NCI-H524 treated with DMSO at 0.1 percent for 48 hours (cell line): ENCODE results near the gene ZFR.
"Not testable (repeated sequence)": the region's sequence is repeated elsewhere in the genome, so short reads cannot be mapped to it uniquely, and the experiment has no call there.

Source experiments
- DNase-seq: peaks from one replicate; lab custom pipeline; 2025; lab: John Stamatoyannopoulos, UW

ZFR gene

DNA sequence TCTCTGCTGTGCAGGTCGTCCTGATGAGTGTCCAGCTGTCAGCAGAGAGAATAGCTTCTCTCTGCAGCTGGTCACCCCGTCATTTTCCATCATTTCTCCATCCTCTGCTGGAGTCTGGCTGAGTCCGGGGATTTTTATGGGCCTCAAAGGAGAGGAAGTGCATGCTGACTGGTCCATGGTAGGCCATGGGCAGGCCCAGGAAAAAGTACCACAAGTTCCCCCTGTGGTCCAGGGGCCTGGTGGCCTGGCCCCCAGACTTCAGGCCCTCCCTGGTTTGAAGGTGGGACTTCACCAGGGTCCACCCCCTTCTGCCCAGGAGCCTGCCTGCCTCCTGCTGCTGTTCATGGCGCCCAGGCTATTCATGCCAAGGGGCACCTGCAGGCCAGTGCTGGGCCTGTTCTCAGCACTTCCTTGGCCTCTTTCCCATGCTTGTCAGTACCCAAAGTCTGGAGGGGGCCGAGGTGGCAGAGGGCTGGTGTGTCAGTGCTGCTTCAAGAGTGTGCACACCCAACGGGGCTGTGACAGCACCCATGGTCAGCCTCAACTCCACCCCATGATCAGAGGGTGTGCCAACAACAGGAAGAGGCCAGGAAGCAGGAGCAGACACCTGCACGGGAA, 124.5 kb downstream of the ZFR start:
- no peak for DNase-seq

DNA sequence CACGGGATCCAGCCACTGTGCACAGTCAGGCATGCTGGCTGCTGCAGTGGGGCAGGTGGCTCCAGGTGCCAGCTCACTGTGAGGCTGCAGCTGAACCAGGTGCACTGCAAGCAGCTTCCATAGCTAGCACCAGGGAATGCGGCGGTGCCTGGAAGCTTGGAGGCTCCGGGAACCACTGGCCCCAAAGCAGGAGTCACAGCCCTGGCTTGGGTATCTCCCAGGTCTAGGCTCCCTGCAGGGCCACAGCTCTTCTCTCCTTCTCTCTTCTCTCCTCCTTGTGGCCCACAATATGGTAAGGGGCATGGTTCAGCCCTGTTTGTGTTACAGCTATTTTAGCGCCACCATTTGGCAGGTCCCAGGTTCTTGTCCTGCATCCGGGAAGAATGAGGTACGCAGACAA, 125.1 kb downstream of the ZFR start:
- DNase-seq, result no peak

DNA sequence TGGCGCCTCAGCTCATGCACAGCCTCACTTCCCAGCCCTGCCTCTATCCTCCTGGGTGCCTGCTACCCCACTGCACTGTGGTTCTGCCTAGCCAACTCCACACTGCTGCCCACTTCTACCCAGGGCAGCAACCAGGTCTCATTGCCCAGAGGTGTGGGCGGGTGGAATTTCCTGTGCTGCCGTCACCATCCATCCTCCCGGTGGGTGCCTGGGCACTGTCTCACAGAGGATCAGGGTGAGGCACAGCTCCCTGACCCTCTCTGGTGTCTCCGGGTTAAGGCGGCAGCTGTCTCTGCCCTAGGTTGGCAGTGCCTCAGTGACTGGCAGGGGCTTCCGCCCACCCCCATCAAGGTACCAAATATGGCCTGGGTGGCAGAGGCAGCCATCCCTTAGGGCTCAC, 127.5 kb downstream of the ZFR start:
- no peak for DNase-seq

- no peak for DNase-seq
Observed at GRCh38 chr5:32315221-32316014, 129.1 kb downstream of the ZFR start.

- no peak for DNase-seq
Observed at GRCh38 chr5:32314658-32315057, 129.9 kb downstream of the ZFR start.

DNA sequence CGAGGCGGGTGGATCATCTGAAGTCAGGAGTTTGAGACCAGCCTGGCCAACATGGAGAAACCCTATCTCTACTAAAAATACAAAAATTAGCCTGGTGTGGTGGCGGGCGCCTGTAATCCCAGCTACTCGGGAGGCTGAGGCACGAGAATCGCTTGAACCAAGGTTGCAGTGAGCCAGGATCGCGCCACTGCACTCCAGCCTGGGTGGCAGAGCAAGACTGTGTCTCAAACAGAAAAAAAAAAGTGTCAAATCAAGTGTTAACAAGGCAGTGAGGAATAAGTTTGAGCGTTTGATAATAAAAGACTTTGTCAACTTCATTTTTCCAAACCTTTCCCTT, 130.4 kb downstream of the ZFR start:
- DNase-seq, result not testable (repeated sequence)

GRCh38 chr5:32312595-32313332, 131.8 kb downstream of the ZFR start, which contains the start of gene MTMR12:
Gene MTMR12, minus strand, starts transcription at chr5:32312939. Its CDS starts 101 bp downstream, at chr5:32312838.
- peak; percentile 98 for DNase-seq

- no peak for DNase-seq
Observed at GRCh38 chr5:32312197-32312594, 132.3 kb downstream of the ZFR start.

- no peak for DNase-seq
Observed at GRCh38 chr5:32311404-32312196, 132.9 kb downstream of the ZFR start.

GRCh38 chr5:32309761-32310160, 134.8 kb downstream of the ZFR start:
- DNase-seq, result no peak

GRCh38 chr5:32308946-32309345, 135.6 kb downstream of the ZFR start:
- no peak for DNase-seq

DNA sequence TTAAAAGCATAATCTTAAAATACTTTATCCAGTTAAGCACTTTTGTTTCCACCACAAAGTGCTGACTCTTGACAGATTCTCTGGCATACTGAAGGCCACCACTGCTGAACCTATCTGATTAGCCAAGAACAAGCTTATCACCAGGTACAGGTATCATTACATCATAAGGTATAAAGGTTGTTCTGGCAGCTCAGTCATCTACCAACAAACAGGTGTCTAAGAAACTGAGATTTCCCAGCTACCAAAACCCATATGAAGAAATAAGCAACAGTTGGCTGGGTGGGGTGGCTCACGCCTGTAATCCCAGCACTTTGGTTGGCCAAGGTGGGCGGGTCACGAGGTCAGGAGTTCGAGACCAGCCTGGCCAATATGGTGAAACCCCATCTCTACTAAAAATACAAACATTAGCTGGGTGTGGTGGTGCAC, 136.8 kb downstream of the ZFR start:
- no peak for DNase-seq

GRCh38 chr5:32304622-32305021, 139.9 kb downstream of the ZFR start:
- DNase-seq, result no peak
